HS-5 (cell line): ENCODE results near the gene PIK3CG.
"Not testable (repeated sequence)": the region's sequence is repeated elsewhere in the genome, so short reads cannot be mapped to it uniquely, and the experiment has no call there.

ENCODE experiments used
- DNase-seq: peaks from one replicate; pipeline ENCODE4 v3.0.0-alpha.2; 2012; ENCODE audit warnings: low read depth

The PIK3CG gene

DNA sequence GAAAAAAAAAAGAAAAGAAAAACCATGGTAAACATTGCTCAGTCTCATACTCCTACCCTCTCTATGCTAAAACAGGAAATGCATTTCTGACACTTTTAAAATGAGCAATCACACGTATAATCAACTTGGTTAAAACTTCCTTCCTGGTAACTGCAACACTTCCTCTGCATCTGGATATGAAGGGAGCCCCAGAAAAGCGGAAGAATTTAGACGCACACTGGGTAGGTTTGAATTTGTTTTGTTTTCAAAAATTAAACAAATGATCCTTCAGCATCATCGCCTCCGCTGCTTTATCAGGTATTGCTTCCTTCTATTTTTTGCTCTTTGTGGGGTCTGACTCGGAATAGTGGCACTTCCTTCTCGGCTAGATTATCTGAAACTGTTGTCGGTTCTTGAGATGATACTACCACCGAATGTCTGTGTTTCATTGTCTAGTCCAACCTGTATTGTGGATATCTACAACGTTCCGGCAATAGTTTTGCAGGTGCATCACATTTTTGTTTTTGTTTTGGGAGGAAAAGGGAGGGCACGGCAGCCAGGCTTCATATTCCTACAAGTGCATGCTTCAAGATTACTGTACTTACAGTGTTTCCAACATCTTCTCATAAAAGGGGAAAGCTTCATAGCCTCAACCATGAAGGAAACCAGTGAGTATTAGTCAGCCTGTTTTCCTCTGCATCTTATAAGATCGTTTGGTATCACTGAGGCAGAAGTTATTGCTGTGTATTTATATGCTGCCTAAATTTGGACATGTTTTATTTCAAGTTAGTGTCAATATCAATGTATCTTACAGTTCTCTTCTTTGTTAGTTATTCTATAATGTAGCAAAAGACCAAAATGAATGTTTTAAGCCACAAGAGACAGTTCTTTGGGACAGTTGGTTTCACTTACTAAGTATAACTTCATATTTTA is at the start of gene PIK3CG:
TSS of gene PIK3CG (plus strand) at position 153 of the 912 bp plus-strand sequence. CDS start 2,280 bp downstream, outside the sequence.
- DNase-seq, result no peak

DNA sequence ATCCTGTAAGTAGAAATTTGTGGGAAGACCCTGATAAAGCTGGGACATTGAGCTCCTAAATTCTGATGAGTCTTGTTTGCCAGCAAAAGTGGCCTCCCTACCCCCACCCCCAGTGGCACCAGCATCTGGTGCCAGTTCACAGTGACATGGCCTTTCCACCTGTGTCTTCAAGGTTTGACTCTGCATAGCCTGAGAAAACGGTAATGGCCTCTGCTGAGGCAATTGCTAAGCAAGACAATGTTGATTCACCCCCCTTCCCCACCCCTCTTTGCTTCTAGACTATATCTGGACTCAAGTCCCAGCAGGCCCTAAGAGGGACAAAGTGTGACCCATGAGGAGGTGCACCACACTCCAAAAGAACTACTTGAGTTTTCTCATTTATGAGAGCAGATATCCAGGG is 48.0 kb upstream of the PIK3CG start:
- DNase-seq, result no peak

- no peak for DNase-seq
Observed at GRCh38 chr7:106818736-106819135, 46.3 kb upstream of the PIK3CG start.

- no peak for DNase-seq
Observed at GRCh38 chr7:106819546-106819945, 45.5 kb upstream of the PIK3CG start.

DNA sequence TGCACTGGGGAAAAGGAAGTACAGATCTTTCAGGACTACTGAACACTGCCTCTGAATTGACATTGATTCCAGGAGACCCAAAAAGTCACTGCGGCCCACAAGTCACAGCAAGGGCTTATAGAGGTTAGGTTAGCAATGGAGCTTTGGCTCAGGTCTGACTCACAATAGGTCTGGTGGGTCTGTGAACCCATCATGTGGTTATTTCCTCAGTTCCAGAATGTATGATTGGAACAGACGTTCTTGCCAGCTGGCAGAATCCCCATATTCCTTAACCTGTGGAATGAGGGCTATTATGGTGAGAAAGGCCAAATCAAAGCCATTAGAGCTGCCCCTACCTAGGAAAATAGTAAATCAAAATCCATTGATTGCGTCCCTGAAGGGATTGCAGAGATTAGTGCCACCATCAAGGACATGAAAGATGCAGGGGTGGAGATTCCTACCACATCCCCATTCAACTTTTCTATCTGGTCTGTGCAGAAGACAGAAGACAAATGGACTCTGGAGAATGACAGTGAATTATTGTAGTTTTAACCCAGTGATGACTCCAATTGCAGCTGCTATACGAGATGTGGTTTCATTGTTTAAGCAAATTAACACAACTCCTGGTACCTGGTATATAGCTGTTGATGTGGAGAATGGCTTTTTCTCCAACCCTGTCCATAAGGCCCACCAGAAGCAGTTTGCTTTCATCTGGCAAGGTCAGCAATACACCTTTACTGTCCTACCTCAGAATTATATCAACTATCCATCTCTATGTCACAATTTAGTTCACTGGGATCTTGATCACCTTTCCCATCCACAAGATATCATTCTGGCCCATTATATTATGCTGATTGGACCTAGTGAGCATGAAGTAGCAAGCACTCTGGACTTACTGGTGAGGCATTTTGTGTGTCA is 44.5 kb upstream of the PIK3CG start:
- no peak for DNase-seq

GRCh38 chr7:106823631-106824030 is 41.5 kb upstream of the PIK3CG start:
- no peak for DNase-seq

DNA sequence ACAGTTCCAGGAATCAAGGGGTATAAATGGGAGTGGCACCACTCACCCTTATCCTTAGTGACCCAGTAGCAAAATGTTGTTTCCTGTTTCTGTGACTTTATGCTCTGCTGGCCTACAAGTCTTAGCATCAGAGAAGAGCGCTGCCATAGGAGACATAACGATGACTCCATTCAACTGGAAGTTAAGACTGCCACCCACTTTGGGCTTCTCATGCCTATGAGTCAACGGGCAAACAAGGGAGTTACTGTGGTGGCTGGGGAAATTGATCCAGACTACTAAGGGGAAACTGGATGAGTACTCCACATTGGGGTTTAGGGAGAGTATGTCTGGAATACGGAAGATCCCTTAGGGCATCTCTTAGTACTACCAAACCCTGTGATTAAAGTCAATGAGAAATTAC is 40.6 kb upstream of the PIK3CG start:
- DNase-seq, result no peak

DNA sequence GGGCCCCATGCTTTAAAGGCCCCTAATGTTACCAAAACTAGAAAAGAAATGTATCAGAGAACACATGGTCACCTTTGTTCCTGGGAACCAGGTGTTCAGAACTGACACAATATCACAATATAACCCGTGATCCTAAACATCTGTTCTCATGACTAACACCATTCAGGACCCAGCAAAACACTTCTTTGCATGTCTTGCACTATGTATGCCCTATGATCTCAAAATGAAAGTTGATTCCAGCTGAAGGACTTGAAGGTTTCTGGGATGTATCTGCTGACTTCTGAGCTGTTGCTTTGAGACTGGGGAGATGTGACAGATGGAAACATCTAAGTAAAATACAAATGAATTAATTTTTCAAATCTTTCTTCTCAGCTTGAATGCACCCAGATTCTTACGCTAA is 37.5 kb upstream of the PIK3CG start:
- no peak for DNase-seq

DNA sequence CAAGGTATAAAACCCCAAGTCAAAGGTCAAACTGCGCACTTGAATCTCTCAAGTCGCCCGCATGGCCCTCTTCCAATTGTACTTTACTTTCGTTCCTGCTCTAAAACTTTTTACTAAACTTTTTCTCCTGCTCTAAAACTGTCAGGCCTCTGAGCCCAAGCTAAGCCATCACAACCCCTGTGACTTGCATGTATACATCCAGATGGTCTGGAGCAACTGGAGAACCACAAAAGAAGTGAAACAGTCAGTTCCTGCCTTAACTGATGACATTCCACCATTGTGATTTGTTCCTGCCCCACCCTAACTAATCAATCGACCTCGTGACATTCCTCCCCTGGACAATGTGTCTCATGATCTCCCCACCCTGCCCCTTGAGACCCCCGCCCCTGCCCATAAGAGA is 35.6 kb upstream of the PIK3CG start:
- no peak for DNase-seq

DNA sequence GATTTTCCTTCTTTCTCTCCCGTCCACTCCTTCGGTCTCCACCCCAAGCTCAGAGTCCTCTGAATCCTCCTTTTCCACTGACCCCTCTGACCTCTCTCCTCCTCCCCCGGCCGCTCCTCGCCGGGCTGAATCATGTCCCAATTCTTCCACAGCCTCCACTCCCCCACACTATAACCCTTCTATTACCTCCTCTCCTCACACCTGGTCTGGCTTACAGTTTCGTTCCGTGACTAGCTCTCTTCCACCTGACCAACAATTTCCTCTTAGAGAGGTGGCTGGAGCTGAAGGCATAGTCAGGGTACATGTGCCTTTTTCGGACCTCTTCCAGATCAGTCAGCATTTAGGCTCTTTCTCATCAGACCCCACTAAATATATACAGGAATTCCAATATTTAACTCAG is 34.2 kb upstream of the PIK3CG start:
- DNase-seq, result not testable (repeated sequence)

GRCh38 chr7:106836816-106837215 is 28.3 kb upstream of the PIK3CG start:
- no peak for DNase-seq

- no peak for DNase-seq
Observed at GRCh38 chr7:106839511-106839910, 25.6 kb upstream of the PIK3CG start.

DNA sequence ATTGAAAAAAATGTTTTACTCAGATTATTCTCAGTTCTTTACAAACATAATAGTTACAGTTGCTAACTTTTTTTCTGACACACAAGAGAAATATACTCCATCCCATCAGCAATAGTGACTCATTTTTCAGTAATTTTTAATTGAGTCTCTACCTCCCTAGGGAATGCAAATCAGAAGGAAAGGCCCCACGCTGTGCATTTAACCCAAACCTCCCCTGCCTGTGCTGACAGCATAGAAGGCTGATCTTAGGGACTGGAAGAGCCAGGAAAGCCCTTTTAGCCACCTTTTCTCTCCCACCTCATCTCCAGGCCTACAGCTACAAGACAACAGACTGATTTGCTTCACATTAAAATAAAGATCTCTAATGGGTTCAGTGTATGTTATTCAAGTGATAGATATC is 24.7 kb upstream of the PIK3CG start:
- peak; percentile 52 for DNase-seq

GRCh38 chr7:106841896-106842390 is 23.1 kb upstream of the PIK3CG start:
- DNase-seq, result no peak

- DNase-seq, result no peak
Observed at GRCh38 chr7:106844279-106844997, 20.6 kb upstream of the PIK3CG start.

DNA sequence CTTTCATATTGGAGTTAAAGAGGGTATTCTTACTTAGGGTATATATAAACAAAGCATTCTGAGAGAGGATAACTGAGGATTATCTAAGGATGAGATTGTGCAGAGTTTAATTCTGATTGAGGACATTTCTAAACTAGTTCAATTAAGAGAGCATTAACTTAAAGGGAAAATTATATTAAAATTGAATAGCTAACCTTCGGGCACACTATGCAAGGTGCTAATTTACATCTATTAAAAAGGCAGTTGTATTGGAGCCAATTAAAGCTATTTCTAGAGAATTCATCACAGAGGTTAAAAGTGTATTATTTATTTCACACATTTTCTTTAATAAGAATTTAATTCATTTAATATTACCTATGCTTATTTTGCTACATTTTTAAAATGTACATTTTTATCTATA is 17.0 kb upstream of the PIK3CG start:
- DNase-seq, result no peak

GRCh38 chr7:106848851-106849442 is 16.1 kb upstream of the PIK3CG start:
- DNase-seq, result peak; percentile 62

DNA sequence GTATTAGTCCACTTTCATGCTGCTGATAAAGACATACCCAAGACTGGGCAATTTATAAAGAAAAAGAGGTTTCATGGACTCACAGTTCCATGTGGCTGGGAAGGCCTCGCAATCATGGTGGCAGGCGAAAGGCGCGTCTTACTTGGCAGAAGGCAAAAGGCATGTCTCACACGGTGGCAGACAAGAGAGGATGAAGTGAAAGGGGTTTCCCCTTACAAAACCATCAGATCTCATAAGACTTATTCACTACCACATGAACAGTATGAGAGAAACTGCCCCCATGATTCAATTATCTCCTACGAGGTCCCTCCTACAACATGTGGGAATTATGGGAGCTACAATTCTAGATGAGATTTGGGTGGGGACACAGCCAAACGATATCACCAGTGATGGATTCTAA is 13.4 kb upstream of the PIK3CG start:
- DNase-seq, result not testable (repeated sequence)

GRCh38 chr7:106853250-106853908 is 11.7 kb upstream of the PIK3CG start:
- no peak for DNase-seq

DNA sequence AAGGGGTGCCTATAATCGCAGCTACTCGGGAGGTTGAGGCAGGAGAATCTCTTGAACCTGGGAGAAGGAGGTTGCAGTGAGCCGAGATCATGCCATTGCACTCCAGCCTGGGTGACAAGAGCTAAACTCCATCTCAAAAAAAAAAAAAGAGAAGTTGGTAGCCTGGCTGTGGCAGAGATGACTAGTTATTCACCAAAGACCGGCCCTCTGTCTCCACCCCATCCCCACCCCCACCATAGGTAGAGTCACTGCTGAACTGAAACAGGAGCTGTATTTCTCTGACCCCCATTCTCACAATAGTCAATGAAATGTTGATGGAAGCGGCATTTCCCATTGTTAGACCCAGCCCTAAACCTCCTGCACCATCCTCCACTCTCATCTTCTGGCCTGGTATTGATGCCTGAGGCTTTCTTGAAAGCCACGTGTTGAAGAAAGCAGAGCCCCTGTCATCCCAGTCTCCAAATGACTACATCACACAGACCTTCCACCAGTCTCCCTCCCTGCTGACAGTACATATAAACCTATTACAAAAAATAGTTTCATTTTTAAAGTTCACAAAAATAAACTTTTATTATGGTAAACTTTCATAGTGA is 9.4 kb upstream of the PIK3CG start:
- no peak for DNase-seq
